HL-60 (cell line): ENCODE results near the gene COPRS.

Source experiments
- DNase-seq, 2 experiments: peaks; one replicate each; pipeline ENCODE4 v3.0.0-alpha.2; 2010 to 2020; ENCODE audit warnings: low read depth in 1 of 2, low spot score in 1 of 2
- H3K27ac ChIP-seq: fragments of 250-450 bp; sonication (Bioruptor Pico); replicated peaks from 2 replicates; pipeline ENCODE4 v1.5.1; 2020; ENCODE audit warnings: mild to moderate bottlenecking, moderate library complexity
- H3K27me3 ChIP-seq: fragments of 250-450 bp; sonication (Bioruptor Pico); 2 replicates; pipeline ENCODE4 v1.5.1; 2021; ENCODE audit warnings: mild to moderate bottlenecking, moderate library complexity; ENCODE audit not compliant: insufficient read depth, poor library complexity, severe bottlenecking
- H3K4me3 ChIP-seq: replicated peaks from 2 replicates; pipeline ENCODE4 v1.5.1; 2011; ENCODE audit warnings: mild to moderate bottlenecking, control low read depth, low read length; ENCODE audit not compliant: insufficient read depth
- CTCF ChIP-seq: IDR thresholded peaks from one replicate; pipeline ENCODE4 v1.5.1; 2011; ENCODE audit warnings: low read length, control low read depth, inconsistent platforms; ENCODE audit not compliant: insufficient read depth
- GABPA ChIP-seq: IDR thresholded peaks from 2 replicates; pipeline ENCODE4 v1.6.1; 2012; ENCODE audit warnings: low read depth
- POLR2AphosphoS5 ChIP-seq: IDR thresholded peaks from 2 replicates; pipeline ENCODE4 v1.6.1; 2012; ENCODE audit warnings: low read depth
- REST ChIP-seq: IDR thresholded peaks from 2 replicates; pipeline ENCODE4 v1.6.1; 2012; ENCODE audit warnings: low read depth; ENCODE audit not compliant: insufficient replicate concordance
- SPI1 ChIP-seq: IDR thresholded peaks from 2 replicates; pipeline ENCODE4 v1.6.1; 2012; ENCODE audit warnings: low read depth, mild to moderate bottlenecking, borderline replicate concordance

The COPRS gene

GRCh38 chr17:31843070-31843745 lies 15.8 kb downstream of the COPRS start:
- TF ChIP-seq REST (no peak), CTCF (no peak), GABPA (no peak)
- Histone ChIP-seq H3K4me3 (no peak overlapping the region), H3K27me3 (no peaks in the 10 kb centered on the region), H3K27ac (no peak overlapping the region)
- DNase-seq = no peak

GRCh38 chr17:31842195-31843069 lies 16.6 kb downstream of the COPRS start:
- no peak overlapping the region for H3K27ac ChIP-seq
- TF ChIP-seq SPI1 (no peak), POLR2AphosphoS5 (no peak), CTCF (peak; percentile 93), REST (no peak), GABPA (no peak)
- H3K4me3 ChIP-seq = peak overlapping the region; percentile 16
- no peaks in the 10 kb centered on the region for H3K27me3 ChIP-seq
- DNase-seq = peak; percentile 27 to 58

- H3K27me3 ChIP-seq = no peaks in the 10 kb centered on the region
- no peak for DNase-seq
- no peak overlapping the region for H3K27ac ChIP-seq
- H3K4me3 ChIP-seq = no peak overlapping the region
- no peak for TF ChIP-seq REST
- TF ChIP-seq GABPA = no peak
- no peak for TF ChIP-seq SPI1
- no peak for TF ChIP-seq CTCF
- TF ChIP-seq POLR2AphosphoS5 = no peak
These were observed 17.2 kb downstream of the COPRS start for GRCh38 chr17:31841850-31842194.
